Cardiac fibroblast (primary cell): Measurements from ENCODE around the gene PRKCI.

Experiments used
- DNase-seq, 2 donors: peaks; one replicate each; pipeline versions ENCODE4 v3.0.0 to v3.0.0-alpha.2; 2010; ENCODE audit warnings: low read depth in 2 of 2
- H3K4me3 ChIP-seq, 2 donors: replicated peaks in 1 of 2; 1 replicate in 1 of 2; 2 replicates in 1 of 2; pipeline ENCODE4 v1.5.1; 2011; ENCODE audit warnings: low read depth in 2 of 2, low read length in 2 of 2, mild to moderate bottlenecking in 2 of 2, moderate library complexity in 1 of 2
- TF ChIP-seq, protein P1 (sequence below): IDR thresholded peaks from one replicate; pipeline ENCODE4 v1.5.1; 2011; ENCODE audit warnings: low read depth, mild to moderate bottlenecking, low read length, inconsistent platforms

The PRKCI gene

DNA sequence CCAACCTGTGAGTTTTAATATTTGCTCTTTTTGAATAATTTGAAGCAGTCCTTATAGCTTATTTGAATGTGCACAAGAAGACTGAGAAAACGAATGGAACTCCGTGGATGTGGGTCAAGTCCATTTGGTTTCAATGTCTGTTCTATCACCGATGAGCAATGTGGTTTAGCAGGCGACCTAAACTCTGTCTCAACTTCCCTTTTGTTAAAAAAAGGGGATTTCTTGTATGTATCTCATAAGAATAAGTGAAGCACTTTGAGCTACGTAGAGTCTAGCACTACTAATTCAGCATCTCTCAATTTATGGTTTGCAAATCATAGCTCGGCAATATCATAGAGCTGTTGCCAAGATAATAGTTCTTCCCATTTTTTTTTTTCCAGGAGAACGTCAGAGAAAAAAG lies 130.7 kb downstream of the PRKCI start:
- H3K4me3 ChIP-seq = no peak overlapping the region
- DNase-seq = no peak
- TF ChIP-seq, protein P1, sequence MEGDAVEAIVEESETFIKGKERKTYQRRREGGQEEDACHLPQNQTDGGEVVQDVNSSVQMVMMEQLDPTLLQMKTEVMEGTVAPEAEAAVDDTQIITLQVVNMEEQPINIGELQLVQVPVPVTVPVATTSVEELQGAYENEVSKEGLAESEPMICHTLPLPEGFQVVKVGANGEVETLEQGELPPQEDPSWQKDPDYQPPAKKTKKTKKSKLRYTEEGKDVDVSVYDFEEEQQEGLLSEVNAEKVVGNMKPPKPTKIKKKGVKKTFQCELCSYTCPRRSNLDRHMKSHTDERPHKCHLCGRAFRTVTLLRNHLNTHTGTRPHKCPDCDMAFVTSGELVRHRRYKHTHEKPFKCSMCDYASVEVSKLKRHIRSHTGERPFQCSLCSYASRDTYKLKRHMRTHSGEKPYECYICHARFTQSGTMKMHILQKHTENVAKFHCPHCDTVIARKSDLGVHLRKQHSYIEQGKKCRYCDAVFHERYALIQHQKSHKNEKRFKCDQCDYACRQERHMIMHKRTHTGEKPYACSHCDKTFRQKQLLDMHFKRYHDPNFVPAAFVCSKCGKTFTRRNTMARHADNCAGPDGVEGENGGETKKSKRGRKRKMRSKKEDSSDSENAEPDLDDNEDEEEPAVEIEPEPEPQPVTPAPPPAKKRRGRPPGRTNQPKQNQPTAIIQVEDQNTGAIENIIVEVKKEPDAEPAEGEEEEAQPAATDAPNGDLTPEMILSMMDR = no peak

DNA sequence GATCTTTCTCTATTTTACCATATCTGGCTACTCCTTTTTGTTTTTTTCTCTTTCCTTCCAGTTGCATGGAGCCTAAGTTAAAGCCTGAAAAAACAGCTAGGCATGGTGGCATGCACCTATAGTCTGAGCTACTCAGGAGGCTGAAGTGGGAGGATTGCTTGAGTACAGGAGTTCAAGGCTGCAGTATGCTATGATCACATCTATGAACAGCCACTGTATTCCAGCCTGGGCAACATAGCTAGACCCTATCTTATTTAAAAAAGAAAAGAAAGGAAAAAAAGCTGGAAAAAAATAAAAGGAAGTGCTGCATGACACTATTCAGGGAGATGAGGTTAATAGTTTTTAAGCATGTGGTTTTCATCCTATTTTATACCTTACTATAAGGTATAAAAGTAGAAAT lies 131.3 kb downstream of the PRKCI start:
- DNase-seq = no peak
- no peak overlapping the region for H3K4me3 ChIP-seq
- TF ChIP-seq, protein P1 = no peak

DNA sequence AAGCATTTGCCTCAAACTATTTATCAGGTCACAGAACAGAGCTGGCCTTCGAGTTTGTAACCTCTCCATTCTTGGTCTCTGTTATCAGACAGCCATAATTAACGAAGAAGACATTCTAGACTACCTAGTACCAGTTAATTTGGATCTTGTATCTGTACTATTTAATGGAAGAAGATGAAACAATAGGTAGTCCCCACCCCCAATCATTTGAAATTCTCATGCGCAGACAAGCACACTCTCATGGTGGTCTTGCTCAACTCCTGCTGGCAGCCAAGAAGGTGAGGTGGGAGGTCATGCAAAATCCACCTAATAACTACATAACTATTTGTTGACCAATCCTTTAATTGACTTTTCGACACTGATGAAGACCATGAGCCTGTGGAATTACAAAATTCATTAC lies 132.5 kb downstream of the PRKCI start:
- TF ChIP-seq, protein P1 = no peak
- no peak for DNase-seq
- H3K4me3 ChIP-seq = no peak overlapping the region
